ENCODE data around the gene ABCF2. TPM values are rescaled to one million over a fixed set of nuclear protein-coding genes. Genes with fewer than 3 reads are reported as not detected.

ABCF2 gene
- total RNA-seq, 1 donor from 2014 or later, result 23.3 TPM

DNA sequence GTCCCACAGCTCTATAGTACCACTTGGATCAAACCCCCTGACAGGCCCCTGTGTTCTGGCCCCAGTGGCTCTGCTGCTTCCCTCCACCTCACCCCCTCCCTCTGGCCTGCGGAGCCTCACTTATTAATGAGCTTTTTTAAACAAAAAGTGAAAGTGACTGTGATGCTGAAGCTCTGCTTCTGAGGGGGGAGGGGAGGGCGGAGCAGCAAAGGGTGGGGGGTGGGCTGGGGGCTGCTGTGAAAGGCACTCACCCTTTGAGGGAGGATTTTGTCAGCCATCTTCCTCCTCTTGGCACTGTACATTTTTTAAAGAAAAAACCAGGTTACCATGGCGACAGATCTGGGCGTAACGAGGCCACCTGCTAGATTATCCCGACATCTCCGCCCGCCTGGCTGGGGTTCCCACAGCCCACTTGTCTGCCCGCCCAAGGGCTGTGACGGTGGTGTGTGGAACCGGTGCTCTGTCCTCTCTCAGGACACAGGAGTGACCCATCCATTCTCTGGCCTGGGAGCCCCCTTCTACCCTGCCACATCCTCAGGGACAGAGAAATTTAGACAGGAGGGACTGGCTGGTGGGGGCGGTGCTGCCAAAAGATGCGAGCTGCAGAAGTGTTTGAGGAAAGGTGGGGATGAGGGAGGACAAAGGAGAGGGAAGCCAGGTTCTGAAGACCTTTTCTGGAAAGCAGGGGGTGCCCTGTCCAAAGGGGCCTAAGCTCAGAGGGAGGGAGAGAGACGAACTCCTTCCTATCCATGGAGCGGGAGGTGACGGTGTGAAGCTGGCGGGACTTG is 16.6 kb upstream of the ABCF2 start:
- H3K36me3 ChIP-seq, result peaks cover 31% of the 10 kb centered on the region
- peaks cover 24% of the 10 kb centered on the region for H3K27me3 ChIP-seq (ENCODE audit: low read depth)
- intact Hi-C loops (cut with DNase I), result loop anchor here (5.0 kb wide), 1 partner anchor 59 kb away; no protein-coding TSS in a partner anchor
- peak overlapping the region; percentile 16 for H3K4me3 ChIP-seq
- H3K27ac ChIP-seq, result no peak overlapping the region
- ATAC-seq (no peak), DNase-seq (peak; percentile 43)
- H3K4me1 ChIP-seq, result peaks cover 52% of the 10 kb centered on the region
- TF ChIP-seq, protein P1, sequence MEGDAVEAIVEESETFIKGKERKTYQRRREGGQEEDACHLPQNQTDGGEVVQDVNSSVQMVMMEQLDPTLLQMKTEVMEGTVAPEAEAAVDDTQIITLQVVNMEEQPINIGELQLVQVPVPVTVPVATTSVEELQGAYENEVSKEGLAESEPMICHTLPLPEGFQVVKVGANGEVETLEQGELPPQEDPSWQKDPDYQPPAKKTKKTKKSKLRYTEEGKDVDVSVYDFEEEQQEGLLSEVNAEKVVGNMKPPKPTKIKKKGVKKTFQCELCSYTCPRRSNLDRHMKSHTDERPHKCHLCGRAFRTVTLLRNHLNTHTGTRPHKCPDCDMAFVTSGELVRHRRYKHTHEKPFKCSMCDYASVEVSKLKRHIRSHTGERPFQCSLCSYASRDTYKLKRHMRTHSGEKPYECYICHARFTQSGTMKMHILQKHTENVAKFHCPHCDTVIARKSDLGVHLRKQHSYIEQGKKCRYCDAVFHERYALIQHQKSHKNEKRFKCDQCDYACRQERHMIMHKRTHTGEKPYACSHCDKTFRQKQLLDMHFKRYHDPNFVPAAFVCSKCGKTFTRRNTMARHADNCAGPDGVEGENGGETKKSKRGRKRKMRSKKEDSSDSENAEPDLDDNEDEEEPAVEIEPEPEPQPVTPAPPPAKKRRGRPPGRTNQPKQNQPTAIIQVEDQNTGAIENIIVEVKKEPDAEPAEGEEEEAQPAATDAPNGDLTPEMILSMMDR (IDR thresholded peaks at IDR 0.05), result no peak
- H3K9me3 ChIP-seq, result no peaks in the 10 kb centered on the region

DNA sequence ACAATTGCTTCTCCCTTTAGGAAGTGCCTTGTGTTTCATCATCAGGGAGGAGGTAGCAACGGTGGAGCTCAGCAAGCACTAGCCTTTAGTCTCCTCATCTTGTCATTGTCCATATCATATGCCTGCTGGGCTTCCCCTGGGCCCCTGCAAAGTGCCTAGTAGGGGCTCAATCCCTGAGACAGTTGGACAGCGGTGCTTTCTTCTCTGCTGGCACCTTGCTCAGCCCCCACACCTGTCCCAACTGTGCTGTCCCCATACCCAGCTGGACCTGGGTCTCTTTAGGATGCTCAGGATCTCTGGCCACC is 16.0 kb upstream of the ABCF2 start:
- TF ChIP-seq, protein P1 (IDR thresholded peaks at IDR 0.05), result no peak
- Histone ChIP-seq H3K4me1 (peaks cover 49% of the 10 kb centered on the region), H3K27me3 (ENCODE audit: low read depth) (peaks cover 24% of the 10 kb centered on the region), H3K27ac (no peak overlapping the region), H3K36me3 (peaks cover 37% of the 10 kb centered on the region), H3K9me3 (no peaks in the 10 kb centered on the region), H3K4me3 (no peak overlapping the region)
- no peak for DNase-seq
- intact Hi-C loops (cut with DNase I), result loop anchor here (5.0 kb wide), 1 partner anchor 59 kb away; no protein-coding TSS in a partner anchor
- ATAC-seq, result no peak

DNA sequence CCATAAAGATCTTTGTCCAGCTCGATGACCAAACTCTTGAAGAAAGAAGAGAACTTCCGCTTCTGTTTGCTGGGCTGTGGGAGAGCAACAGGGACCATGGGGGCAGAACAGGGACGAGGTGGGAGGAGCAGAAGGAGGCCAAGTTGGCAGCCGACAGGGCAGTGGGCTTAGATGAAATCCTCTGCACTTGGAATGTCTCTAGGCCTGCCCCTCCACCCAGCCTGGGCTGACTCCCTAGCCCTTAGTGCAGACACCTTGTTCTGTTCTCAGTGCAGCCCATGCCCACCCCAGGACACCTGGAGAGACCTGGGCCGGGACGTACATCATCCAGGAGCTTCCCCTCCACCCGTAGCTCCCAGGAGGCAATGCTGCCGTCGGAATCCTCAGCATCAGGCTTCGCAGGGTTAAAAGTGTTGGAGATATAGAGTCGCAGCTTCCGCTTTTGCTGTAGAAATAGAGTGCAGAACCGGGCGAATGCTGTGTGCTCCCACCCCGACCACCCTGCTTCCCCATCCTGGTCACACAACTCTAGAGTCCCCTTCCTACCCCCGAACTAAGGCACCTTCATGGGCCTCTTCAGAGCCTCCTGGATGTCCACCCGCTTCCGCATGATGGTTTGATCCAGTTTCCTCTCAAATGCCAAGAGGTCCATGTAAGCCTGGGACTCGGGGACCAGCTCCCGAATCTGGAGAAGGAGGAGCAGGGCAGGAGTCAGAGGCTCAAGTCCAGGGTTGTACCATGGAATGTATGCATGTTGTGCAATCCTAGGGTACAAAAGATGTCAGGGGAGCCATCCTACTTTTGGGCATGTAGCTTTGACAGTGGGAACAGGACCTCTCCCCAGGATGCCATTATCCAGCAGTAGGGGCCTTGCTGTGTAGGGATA is 15.4 kb upstream of the ABCF2 start:
- H3K4me1 ChIP-seq, result peaks cover 43% of the 10 kb centered on the region
- H3K27ac ChIP-seq, result no peak overlapping the region
- H3K36me3 ChIP-seq, result peaks cover 43% of the 10 kb centered on the region
- DNase-seq (no peak), ATAC-seq (no peak)
- TF ChIP-seq, protein P1 (IDR thresholded peaks at IDR 0.05), result no peak
- intact Hi-C loops (cut with DNase I), result loop anchor here (5.0 kb wide), 1 partner anchor 60 kb away; no protein-coding TSS in a partner anchor
- H3K4me3 ChIP-seq, result no peak overlapping the region
- H3K9me3 ChIP-seq, result no peaks in the 10 kb centered on the region
- H3K27me3 ChIP-seq (ENCODE audit: low read depth), result peaks cover 18% of the 10 kb centered on the region

DNA sequence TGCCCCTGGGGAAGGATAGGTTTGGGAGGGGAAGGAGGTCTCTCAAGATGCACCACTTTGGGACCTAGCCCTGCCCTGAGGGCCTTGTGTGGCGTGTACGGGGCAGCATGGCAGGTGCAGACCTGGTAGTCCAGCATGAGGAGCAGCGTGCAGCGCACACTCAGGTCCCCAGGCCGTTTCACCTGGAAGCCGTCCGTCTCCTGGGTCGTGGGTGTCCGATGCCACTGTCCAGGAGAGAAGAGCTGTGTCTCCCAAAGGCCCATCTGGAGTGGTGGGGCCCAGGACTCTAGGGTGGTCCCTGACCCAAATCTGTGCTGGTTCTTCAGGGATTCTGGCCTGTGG is 14.7 kb upstream of the ABCF2 start:
- ATAC-seq (no peak), DNase-seq (no peak)
- peaks cover 13% of the 10 kb centered on the region for H3K27me3 ChIP-seq (ENCODE audit: low read depth)
- H3K27ac ChIP-seq, result no peak overlapping the region
- intact Hi-C loops (cut with DNase I), result loop anchor here (5.0 kb wide), 1 partner anchor 61 kb away; no protein-coding TSS in a partner anchor
- no peak overlapping the region for H3K4me3 ChIP-seq
- H3K9me3 ChIP-seq, result no peaks in the 10 kb centered on the region
- TF ChIP-seq, protein P1 (IDR thresholded peaks at IDR 0.05), result no peak
- peaks cover 36% of the 10 kb centered on the region for H3K4me1 ChIP-seq
- H3K36me3 ChIP-seq, result peaks cover 50% of the 10 kb centered on the region

DNA sequence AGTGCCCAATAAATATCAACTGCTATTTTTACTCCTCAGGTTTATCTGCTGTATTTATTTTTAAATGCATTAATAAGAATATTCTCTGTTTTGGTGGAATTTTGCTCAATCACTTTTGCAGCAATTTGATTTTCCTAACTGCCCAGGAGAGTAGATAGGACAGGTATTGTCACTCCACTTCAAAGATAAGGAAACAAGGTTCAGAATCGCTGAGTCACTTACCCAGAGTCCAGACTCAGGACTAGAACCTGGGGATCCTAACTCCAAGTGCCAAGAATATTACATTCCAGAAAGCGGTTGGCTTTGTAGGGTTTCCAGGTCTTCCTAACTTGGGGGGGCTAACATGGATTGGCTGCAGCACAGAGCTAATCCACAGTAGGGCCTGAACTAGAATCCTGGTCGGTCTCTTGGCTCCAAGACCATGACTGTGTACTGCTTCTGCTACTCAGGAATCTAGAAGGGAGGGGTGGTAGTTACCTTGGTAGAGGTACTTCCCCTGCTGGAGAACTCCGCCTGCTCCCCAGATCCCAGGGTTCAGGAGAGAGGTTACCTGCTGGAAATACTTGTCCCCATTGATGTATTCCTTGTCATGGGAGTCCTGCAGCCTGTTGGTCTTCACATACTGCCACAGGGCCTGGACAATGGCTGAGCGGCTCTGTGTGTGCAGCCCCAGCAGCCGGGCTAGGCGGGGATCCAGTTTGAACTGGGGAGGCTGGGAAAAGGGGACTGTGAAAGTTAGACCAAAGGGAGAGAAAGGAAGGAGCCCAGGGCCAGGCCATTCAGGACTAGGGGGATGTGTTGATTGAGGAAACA is 14.1 kb upstream of the ABCF2 start:
- TF ChIP-seq, protein P1 (IDR thresholded peaks at IDR 0.05), result no peak
- no peak overlapping the region for H3K4me3 ChIP-seq
- no peak overlapping the region for H3K27ac ChIP-seq
- no peak for DNase-seq
- intact Hi-C loops (cut with DNase I), result loop anchor here (5.0 kb wide), 1 partner anchor 61 kb away; no protein-coding TSS in a partner anchor
- H3K4me1 ChIP-seq, result peaks cover 32% of the 10 kb centered on the region
- ATAC-seq, result no peak
- H3K9me3 ChIP-seq, result no peaks in the 10 kb centered on the region
- peaks cover 13% of the 10 kb centered on the region for H3K27me3 ChIP-seq (ENCODE audit: low read depth)
- peaks cover 56% of the 10 kb centered on the region for H3K36me3 ChIP-seq
